Raji (cell line): Measurements from ENCODE around the gene MAPKAP1.

Source experiments
- POLR2A ChIP-seq: IDR thresholded peaks from 2 replicates; pipeline ENCODE4 v1.6.1; 2011; ENCODE audit warnings: low read depth, low read length, control low read depth; ENCODE audit not compliant: insufficient read depth

The MAPKAP1 gene

GRCh38 chr9:125393426-125393825 lies 313.6 kb downstream of the MAPKAP1 start:
- TF ChIP-seq POLR2A = no peak

GRCh38 chr9:125391704-125392103 lies 315.3 kb downstream of the MAPKAP1 start:
- TF ChIP-seq POLR2A = no peak

- no peak for TF ChIP-seq POLR2A
Observed at GRCh38 chr9:125388978-125389377, 318.0 kb downstream of the MAPKAP1 start.

GRCh38 chr9:125387861-125388524 lies 319.0 kb downstream of the MAPKAP1 start:
- TF ChIP-seq POLR2A = no peak
